Smooth muscle cell (in vitro differentiated cells): ENCODE results near the gene CYP2R1. TPM values are rescaled to one million over a fixed set of nuclear protein-coding genes. Genes with fewer than 3 reads are reported as not detected.

Experiments
- DNase-seq: peaks from one replicate; lab custom pipeline; 2025; ENCODE audit not compliant: unreplicated experiment; lab: John Stamatoyannopoulos, UW
- H2AFZ ChIP-seq: fragments of 200-600 bp; sonication (generic); 2 replicates; pipeline ENCODE4 v1.6.0; 2016; ENCODE audit warnings: antibody characterized with exemption, low read depth, mild to moderate bottlenecking
- H3F3A ChIP-seq: fragments of 200-600 bp; sonication (generic); 2 replicates; pipeline ENCODE4 v1.6.0; 2017; ENCODE audit warnings: antibody characterized with exemption, low read depth
- H3K27ac ChIP-seq: fragments of 200-600 bp; sonication (generic); 2 replicates; pipeline ENCODE4 v1.5.1; 2016; ENCODE audit warnings: low read depth, mild to moderate bottlenecking
- H3K27me3 ChIP-seq: fragments of 200-600 bp; sonication (generic); 2 replicates; pipeline ENCODE4 v1.6.1; 2016; ENCODE audit warnings: low read depth, mild to moderate bottlenecking
- H3K36me3 ChIP-seq: fragments of 200-600 bp; sonication (generic); 2 replicates; pipeline ENCODE4 v1.5.1; 2016; ENCODE audit warnings: low read depth
- H3K4me1 ChIP-seq: fragments of 200-600 bp; sonication (generic); 2 replicates; pipeline ENCODE4 v1.5.1; 2016; ENCODE audit warnings: low read depth
- H3K4me2 ChIP-seq: fragments of 200-600 bp; sonication (generic); 2 replicates; pipeline ENCODE4 v1.6.0; 2016; ENCODE audit warnings: mild to moderate bottlenecking
- H3K4me3 ChIP-seq: fragments of 200-600 bp; sonication (generic); 2 replicates; pipeline ENCODE4 v1.5.1; 2016; ENCODE audit warnings: mild to moderate bottlenecking
- H3K79me2 ChIP-seq: fragments of 200-600 bp; sonication (generic); 2 replicates; pipeline ENCODE4 v1.6.0; 2016; ENCODE audit warnings: low read depth, mild to moderate bottlenecking
- H3K9ac ChIP-seq: fragments of 200-600 bp; sonication (generic); 2 replicates; pipeline ENCODE4 v1.6.0; 2016; ENCODE audit warnings: low read depth
- H3K9me3 ChIP-seq: fragments of 200-600 bp; sonication (generic); replicated peaks from 2 replicates; pipeline ENCODE4 v1.5.1; 2016; ENCODE audit warnings: low read depth
- H4K20me1 ChIP-seq: fragments of 200-600 bp; sonication (generic); 2 replicates; pipeline ENCODE4 v1.6.0; 2016; ENCODE audit warnings: low read depth
- WGBS: methylation state at CpG from one replicate; pipeline ENCODE4 v1.1.7; 2016; ENCODE audit warnings: low lambda C conversion rate; 5-methylcytosine and 5-hydroxymethylcytosine counted together
- polyA plus RNA-seq: library from polyadenylated mRNA; unstranded; fragments of >200 nt; fragmentation: Nextera tagmentation; extraction: Ambion mirVana; gene quantifications from 2 replicates; pipeline ENCODE4 v1.2.1, GENCODE V29; 2016
- total RNA-seq: library from RNA; depleted of rRNA; stranded (reverse); fragments of >200 nt; gene quantifications from 2 replicates; pipeline ENCODE4 v1.2.3, GENCODE V29; 2014
- TF ChIP-seq, protein P1 (sequence below): fragments of 200-600 bp; sonication (generic); IDR thresholded peaks from 2 replicates; pipeline ENCODE4 v1.5.1; 2017; ENCODE audit warnings: borderline replicate concordance, mild to moderate bottlenecking, antibody characterized with exemption; ENCODE audit not compliant: insufficient read depth, poor library complexity, severe bottlenecking

The CYP2R1 gene
- total and polyA plus RNA-seq, 2 experiments from 2014 or later = 13.5 to 22.1 TPM

DNA sequence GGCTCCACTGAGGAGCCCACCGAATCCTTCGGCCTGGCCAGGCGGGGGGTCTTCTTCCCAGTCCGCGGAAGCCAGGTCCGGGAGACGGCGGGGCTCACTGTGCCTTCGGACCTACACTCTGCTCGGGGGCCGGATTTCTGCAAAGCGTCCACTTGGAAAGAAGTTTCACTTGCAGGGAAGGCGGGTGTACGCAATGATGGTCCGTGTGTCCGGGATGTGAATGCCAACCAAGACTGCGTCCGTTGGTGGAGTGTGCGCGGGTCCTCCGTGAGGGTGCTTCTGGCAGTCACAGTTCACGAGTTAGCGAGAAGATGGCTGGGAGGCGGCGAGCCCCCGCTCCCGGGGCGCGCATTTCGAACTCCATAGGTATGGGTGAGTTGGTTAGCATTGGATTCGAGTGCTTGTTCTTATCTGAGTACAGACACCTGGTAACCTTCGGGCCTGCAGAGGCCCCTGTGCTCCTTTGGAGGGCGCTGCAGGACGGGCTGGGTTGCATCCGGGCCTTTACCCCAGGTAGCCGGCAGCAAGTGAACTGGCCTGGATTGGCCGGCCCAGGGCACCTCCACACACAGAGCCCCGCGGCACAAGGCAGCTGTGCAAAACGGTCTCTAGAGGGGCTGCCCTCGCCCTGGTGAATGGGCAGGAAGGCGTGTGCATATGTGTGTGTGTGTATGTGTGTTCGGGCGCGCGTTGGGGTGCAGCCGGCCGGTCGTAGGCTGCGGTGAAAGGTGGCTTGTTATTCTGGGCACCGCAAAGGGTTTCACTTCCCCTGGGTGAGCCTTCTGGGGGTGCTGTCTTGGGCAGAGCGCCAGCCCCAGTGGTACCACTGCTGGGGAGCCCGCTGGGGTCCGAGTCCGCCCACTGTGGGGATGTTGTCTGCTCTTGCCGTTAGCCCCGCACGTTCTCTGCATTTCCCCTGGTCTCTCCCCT lies 13.3 kb upstream of the CYP2R1 start:
- 47% methylated on average over 54 of the region's 58 CpGs for WGBS
- Histone ChIP-seq H2AFZ (peak overlapping the region; percentile 93), H3K9ac (no peak overlapping the region), H3K36me3 (no peaks in the 10 kb centered on the region), H3K27me3 (no peaks in the 10 kb centered on the region), H3F3A (no peaks in the 10 kb centered on the region), H3K4me1 (no peaks in the 10 kb centered on the region), H3K9me3 (no peaks in the 10 kb centered on the region), H3K79me2 (no peaks in the 10 kb centered on the region), H3K4me3 (peak overlapping the region; percentile 57), H4K20me1 (no peaks in the 10 kb centered on the region), H3K4me2 (peak overlapping the region; percentile 89), H3K27ac (no peak overlapping the region)
- DNase-seq = no peak
- TF ChIP-seq, protein P1, sequence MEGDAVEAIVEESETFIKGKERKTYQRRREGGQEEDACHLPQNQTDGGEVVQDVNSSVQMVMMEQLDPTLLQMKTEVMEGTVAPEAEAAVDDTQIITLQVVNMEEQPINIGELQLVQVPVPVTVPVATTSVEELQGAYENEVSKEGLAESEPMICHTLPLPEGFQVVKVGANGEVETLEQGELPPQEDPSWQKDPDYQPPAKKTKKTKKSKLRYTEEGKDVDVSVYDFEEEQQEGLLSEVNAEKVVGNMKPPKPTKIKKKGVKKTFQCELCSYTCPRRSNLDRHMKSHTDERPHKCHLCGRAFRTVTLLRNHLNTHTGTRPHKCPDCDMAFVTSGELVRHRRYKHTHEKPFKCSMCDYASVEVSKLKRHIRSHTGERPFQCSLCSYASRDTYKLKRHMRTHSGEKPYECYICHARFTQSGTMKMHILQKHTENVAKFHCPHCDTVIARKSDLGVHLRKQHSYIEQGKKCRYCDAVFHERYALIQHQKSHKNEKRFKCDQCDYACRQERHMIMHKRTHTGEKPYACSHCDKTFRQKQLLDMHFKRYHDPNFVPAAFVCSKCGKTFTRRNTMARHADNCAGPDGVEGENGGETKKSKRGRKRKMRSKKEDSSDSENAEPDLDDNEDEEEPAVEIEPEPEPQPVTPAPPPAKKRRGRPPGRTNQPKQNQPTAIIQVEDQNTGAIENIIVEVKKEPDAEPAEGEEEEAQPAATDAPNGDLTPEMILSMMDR = peak; percentile 7

DNA sequence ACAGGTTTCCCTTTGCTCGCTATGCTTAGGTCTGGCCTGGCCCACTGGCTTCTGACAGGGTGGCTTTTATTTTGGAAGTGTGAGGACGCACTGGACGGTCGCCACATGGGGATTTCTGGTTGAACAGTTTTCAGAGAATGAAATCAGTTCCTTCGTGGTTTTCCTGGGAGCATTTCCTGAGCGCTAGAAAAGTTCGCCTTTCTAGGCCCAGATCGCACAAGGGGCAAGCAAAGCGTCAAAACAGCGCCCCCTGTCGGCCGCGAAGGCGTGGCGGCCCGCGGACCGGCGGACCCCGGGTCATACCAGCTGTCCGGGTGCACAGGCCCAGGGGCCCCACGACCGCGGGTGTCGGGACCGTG lies 12.7 kb upstream of the CYP2R1 start:
- Histone ChIP-seq H3K27ac (no peak overlapping the region), H3K27me3 (no peaks in the 10 kb centered on the region), H3K9me3 (no peaks in the 10 kb centered on the region), H4K20me1 (no peaks in the 10 kb centered on the region), H3F3A (no peaks in the 10 kb centered on the region), H3K4me3 (peak overlapping the region; percentile 57), H3K4me2 (peak overlapping the region; percentile 89), H3K9ac (no peak overlapping the region), H3K4me1 (no peaks in the 10 kb centered on the region), H3K79me2 (no peaks in the 10 kb centered on the region), H3K36me3 (no peaks in the 10 kb centered on the region), H2AFZ (peak overlapping the region; percentile 93)
- 18% methylated on average over 26 of the region's 26 CpGs for WGBS
- DNase-seq = peak; percentile 33
- TF ChIP-seq, protein P1 = peak; percentile 93

DNA sequence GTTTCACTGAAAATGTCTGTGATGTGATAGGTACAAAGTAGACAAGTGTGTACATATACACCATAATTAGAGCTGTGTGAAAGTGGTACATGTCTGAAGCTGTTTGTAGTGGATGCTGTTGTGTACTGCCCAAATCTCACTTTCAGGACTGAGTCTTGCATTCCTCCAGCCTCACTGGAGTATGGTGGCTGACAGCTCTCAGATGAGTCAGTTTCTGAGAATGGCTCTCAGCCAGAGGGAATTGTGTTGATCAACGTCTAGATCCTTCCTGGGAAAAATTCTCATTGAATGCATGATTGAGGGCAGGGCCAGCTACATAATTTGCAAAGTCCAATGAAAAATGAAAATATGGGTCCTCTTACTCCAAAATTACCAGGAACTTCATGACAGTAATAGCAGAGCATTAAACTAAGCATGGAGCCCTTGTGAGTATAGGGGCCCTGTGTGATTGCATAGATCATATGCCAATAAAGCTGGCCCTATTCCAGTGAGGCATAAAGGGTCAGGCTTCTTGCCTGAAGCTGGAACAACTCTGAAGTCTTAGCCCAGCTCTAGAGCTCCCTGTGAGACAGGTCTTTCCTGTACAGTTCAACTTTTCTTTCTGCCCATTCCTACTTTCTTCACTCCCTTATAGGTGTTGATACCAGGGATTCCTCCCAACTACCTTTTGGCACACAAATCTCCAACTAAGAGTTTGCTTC lies 10.8 kb upstream of the CYP2R1 start:
- H4K20me1 ChIP-seq = no peaks in the 10 kb centered on the region
- no peaks in the 10 kb centered on the region for H3K79me2 ChIP-seq
- 0% methylated on average over 1 of the region's 1 CpG for WGBS
- no peaks in the 10 kb centered on the region for H3K36me3 ChIP-seq
- H3F3A ChIP-seq = no peaks in the 10 kb centered on the region
- TF ChIP-seq, protein P1 = no peak
- H3K27ac ChIP-seq = no peak overlapping the region
- H3K4me3 ChIP-seq = no peak overlapping the region
- H3K4me2 ChIP-seq = no peak overlapping the region
- H2AFZ ChIP-seq = no peak overlapping the region
- no peaks in the 10 kb centered on the region for H3K9me3 ChIP-seq
- no peak overlapping the region for H3K9ac ChIP-seq
- no peak for DNase-seq
- no peaks in the 10 kb centered on the region for H3K4me1 ChIP-seq
- no peaks in the 10 kb centered on the region for H3K27me3 ChIP-seq
